Bronchial epithelial cell (primary cell): Measurements from ENCODE around the gene TBCD. TPM values are rescaled to one million over a fixed set of nuclear protein-coding genes. Genes with fewer than 3 reads are reported as not detected.
A peak's percentile ranks its signal among the peaks of the same experiment; 100 is the strongest.

ENCODE experiments used
- DNase-seq: peaks from one replicate; pipeline ENCODE4 v3.0.0-alpha.2; 2010; ENCODE audit warnings: low read depth
- FAIRE-seq: peaks from 2 replicates; lab custom pipeline; 2011; peaks lifted over from hg19 to GRCh38; lab: Jason Lieb, UNC
- H3K27me3 ChIP-seq: 2 replicates; pipeline ENCODE4 v1.5.1; 2011; ENCODE audit warnings: low read length; ENCODE audit not compliant: control insufficient read depth, insufficient read depth
- H3K36me3 ChIP-seq: 2 replicates; pipeline ENCODE4 v1.5.1; 2011; ENCODE audit warnings: low read length; ENCODE audit not compliant: control insufficient read depth, insufficient read depth
- H3K4me3 ChIP-seq: 2 replicates; pipeline ENCODE4 v1.5.1; 2011; ENCODE audit warnings: mild to moderate bottlenecking, low read depth, low read length, control low read depth
- CTCF ChIP-seq: IDR thresholded peaks from 2 replicates; pipeline ENCODE4 v1.5.1; 2011; ENCODE audit warnings: mild to moderate bottlenecking, moderate library complexity, low read length, control low read depth, inconsistent platforms; ENCODE audit not compliant: insufficient read depth, severe bottlenecking
- total RNA-seq: library from RNA; depleted of rRNA; stranded (reverse); fragments of >200 nt; gene quantifications from 2 replicates; pipeline ENCODE4 v1.2.1, GENCODE V29; 2014

Gene TBCD
- total RNA-seq, 1 donor from 2014 or later, result 22.6 TPM

- FAIRE-seq, result no peak
These were observed 138.5 kb downstream of the TBCD start for GRCh38 chr17:82890339-82890730.

GRCh38 chr17:82890926-82891678, 139.2 kb downstream of the TBCD start:
- Histone ChIP-seq H3K27me3 (no peaks in the 10 kb centered on the region), H3K4me3 (no peak overlapping the region), H3K36me3 (peaks cover 1% of the 10 kb centered on the region)
- DNase-seq (no peak), FAIRE-seq (no peak)
- TF ChIP-seq CTCF, result no peak

More at GRCh38 chr17:82890339-82890730, 138.5 kb downstream of the TBCD start:
- H3K4me3 ChIP-seq, result no peak overlapping the region
- TF ChIP-seq CTCF, result no peak
- peaks cover 1% of the 10 kb centered on the region for H3K36me3 ChIP-seq
- DNase-seq, result no peak
- no peaks in the 10 kb centered on the region for H3K27me3 ChIP-seq

- H3K36me3 ChIP-seq, result peaks cover 1% of the 10 kb centered on the region
These were observed 140.0 kb downstream of the TBCD start for GRCh38 chr17:82891911-82892310.

GRCh38 chr17:82892899-82893565, 141.2 kb downstream of the TBCD start:
- FAIRE-seq (peak; percentile 83), DNase-seq (no peak)
- no peak overlapping the region for H3K4me3 ChIP-seq
- H3K36me3 ChIP-seq, result peaks cover 1% of the 10 kb centered on the region
- H3K27me3 ChIP-seq, result no peaks in the 10 kb centered on the region
- no peak for TF ChIP-seq CTCF

More at GRCh38 chr17:82891911-82892310, 140.0 kb downstream of the TBCD start:
- no peak overlapping the region for H3K4me3 ChIP-seq
- no peaks in the 10 kb centered on the region for H3K27me3 ChIP-seq
- DNase-seq, result no peak
- FAIRE-seq, result no peak
- no peak for TF ChIP-seq CTCF

- FAIRE-seq, result no peak
- TF ChIP-seq CTCF, result no peak
- no peak overlapping the region for H3K4me3 ChIP-seq
- peaks cover 1% of the 10 kb centered on the region for H3K36me3 ChIP-seq
- DNase-seq, result no peak
- no peaks in the 10 kb centered on the region for H3K27me3 ChIP-seq
These were observed 141.9 kb downstream of the TBCD start for GRCh38 chr17:82893779-82894178.
